ENCODE measurements around the gene FAM111B.

DNA sequence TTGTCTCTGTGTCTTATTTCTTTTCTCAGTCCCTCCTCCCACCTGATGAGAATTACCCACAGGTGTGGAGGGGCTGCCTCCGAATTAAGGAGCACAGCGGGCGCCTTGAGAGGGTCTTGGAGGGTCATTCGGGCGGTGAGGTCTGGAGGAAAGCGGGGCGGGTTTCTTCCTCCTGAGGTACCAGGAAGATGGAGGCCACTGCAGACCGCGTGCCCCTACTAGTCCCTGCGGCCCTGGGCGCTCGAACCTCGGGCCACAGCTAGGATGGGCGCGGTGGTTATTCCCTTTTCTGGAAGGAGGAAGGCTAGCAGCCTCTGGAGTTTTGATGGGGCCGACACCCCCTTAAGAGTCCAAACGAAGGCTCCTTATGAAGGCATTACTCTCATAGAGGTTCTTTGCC is 30.2 kb downstream of the FAM111B start:
- TF ChIP-seq CTCF (conservative IDR thresholded peaks at IDR 0.05; ENCODE audit: low read depth, low read length), result no peak
- TF ChIP-seq EZH2 (IDR thresholded peaks at IDR 0.05; ENCODE audit: borderline replicate concordance, low read depth, low read length, poor library complexity, severe bottlenecking), result no peak

Data from A673 (cell line).